Measurements from ENCODE around the gene IFNGR1.

GRCh38 chr6:137246164-137246563 lies 27.0 kb upstream of the IFNGR1 start:
- TF ChIP-seq CTCF (conservative IDR thresholded peaks at IDR 0.05): no peak
- TF ChIP-seq EZH2 (IDR thresholded peaks at IDR 0.05; ENCODE audit: low read depth): no peak

Data from PC-9 (cell line).